H9 (cell line): ENCODE data around the gene TMED8. TPM values are rescaled to one million over a fixed set of nuclear protein-coding genes. Genes with fewer than 3 reads are reported as not detected.
A peak's percentile ranks its signal among the peaks of the same experiment; 100 is the strongest.

Source experiments
- DNase-seq: peaks from one replicate; pipeline ENCODE4 v3.0.0-alpha.2; 2017
- H2AFZ ChIP-seq: one replicate; pipeline ENCODE4 v1.6.1; 2013; ENCODE audit warnings: mild to moderate bottlenecking, low read length, control low read depth, moderate library complexity
- H2AK5ac ChIP-seq: 2 replicates; pipeline ENCODE4 v1.6.1; 2013; ENCODE audit warnings: low read length, control low read depth, mixed read lengths; ENCODE audit not compliant: insufficient read length
- H2BK120ac ChIP-seq: one replicate; pipeline ENCODE4 v1.6.1; 2013; ENCODE audit warnings: low read depth, mild to moderate bottlenecking, low read length, control low read depth, inconsistent platforms; ENCODE audit not compliant: poor library complexity, severe bottlenecking
- H2BK12ac ChIP-seq: 2 replicates; pipeline ENCODE4 v1.6.1; 2013; ENCODE audit warnings: low read length, control low read depth, mixed read lengths, low read depth; ENCODE audit not compliant: insufficient read length
- H2BK15ac ChIP-seq: 2 replicates; pipeline ENCODE4 v1.6.1; 2013; ENCODE audit warnings: low read depth, low read length, control low read depth
- H2BK20ac ChIP-seq: one replicate; pipeline ENCODE4 v1.6.1; 2013; ENCODE audit warnings: low read depth, mild to moderate bottlenecking, low read length, control low read depth, inconsistent platforms; ENCODE audit not compliant: poor library complexity, severe bottlenecking
- H2BK5ac ChIP-seq: 2 replicates; pipeline ENCODE4 v1.6.1; 2013; ENCODE audit warnings: low read length, control low read depth, mixed read lengths; ENCODE audit not compliant: insufficient read length
- H3K14ac ChIP-seq: 2 replicates; pipeline ENCODE4 v1.6.1; 2013; ENCODE audit warnings: low read length, control low read depth; ENCODE audit not compliant: insufficient read depth
- H3K18ac ChIP-seq: 2 replicates; pipeline ENCODE4 v1.6.1; 2013; ENCODE audit warnings: low read depth, mild to moderate bottlenecking, mixed read lengths, low read length, control low read depth; ENCODE audit not compliant: insufficient read length
- H3K23ac ChIP-seq: 2 replicates; pipeline ENCODE4 v1.6.1; 2013; ENCODE audit warnings: low read length, control low read depth, mixed read lengths, low read depth; ENCODE audit not compliant: insufficient read length
- H3K23me2 ChIP-seq: 2 replicates; pipeline ENCODE4 v1.6.1; 2013; ENCODE audit warnings: low read depth, mild to moderate bottlenecking, mixed read lengths, low read length, control low read depth; ENCODE audit not compliant: insufficient read length, poor library complexity, severe bottlenecking
- H3K27ac ChIP-seq: 2 replicates; pipeline ENCODE4 v1.5.1; 2013; ENCODE audit warnings: low read length, control low read depth, mixed read lengths, low read depth; ENCODE audit not compliant: insufficient read length
- H3K27me3 ChIP-seq: 2 replicates; pipeline ENCODE4 v1.6.1; 2013; ENCODE audit warnings: low read length, control low read depth, inconsistent platforms; ENCODE audit not compliant: insufficient read depth
- H3K4ac ChIP-seq: 2 replicates; pipeline ENCODE4 v1.6.1; 2013; ENCODE audit warnings: low read depth, mild to moderate bottlenecking, control low read depth, inconsistent platforms, low read length, moderate library complexity
- H3K4me1 ChIP-seq: 2 replicates; pipeline ENCODE4 v1.6.1; 2013; ENCODE audit warnings: low read length, control low read depth, inconsistent platforms; ENCODE audit not compliant: insufficient read depth
- H3K4me2 ChIP-seq: 2 replicates; pipeline ENCODE4 v1.6.1; 2013; ENCODE audit warnings: low read length, control low read depth, mixed read lengths; ENCODE audit not compliant: insufficient read length, insufficient read depth
- H3K56ac ChIP-seq: 2 replicates; pipeline ENCODE4 v1.6.1; 2013; ENCODE audit warnings: low read depth, mild to moderate bottlenecking, mixed read lengths, low read length, control low read depth; ENCODE audit not compliant: insufficient read length
- H3K79me1 ChIP-seq: 2 replicates; pipeline ENCODE4 v1.6.1; 2013; ENCODE audit warnings: low read depth, mild to moderate bottlenecking, moderate library complexity, low read length, control low read depth, inconsistent platforms; ENCODE audit not compliant: insufficient read depth, poor library complexity, severe bottlenecking
- H3K79me2 ChIP-seq: 2 replicates; pipeline ENCODE4 v1.6.1; 2013; ENCODE audit warnings: low read length, control low read depth, inconsistent platforms; ENCODE audit not compliant: insufficient read depth
- H3K9ac ChIP-seq: 2 replicates; pipeline ENCODE4 v1.6.1; 2013; ENCODE audit warnings: low read length, control low read depth, mixed read lengths; ENCODE audit not compliant: insufficient read length; ENCODE audit errors: extremely low read depth
- H3K9me3 ChIP-seq: one replicate; pipeline ENCODE4 v1.6.1; 2013; ENCODE audit warnings: low read depth, low read length, inconsistent platforms; ENCODE audit not compliant: control insufficient read depth
- H3T11ph ChIP-seq: one replicate; pipeline ENCODE4 v1.6.1; 2013; ENCODE audit warnings: mild to moderate bottlenecking, low read length, control low read depth, inconsistent platforms
- H4K20me1 ChIP-seq: one replicate; pipeline ENCODE4 v1.6.1; 2013; ENCODE audit not compliant: control insufficient read depth, insufficient read length, insufficient read depth
- H4K5ac ChIP-seq: 2 replicates; pipeline ENCODE4 v1.6.1; 2013; ENCODE audit warnings: low read depth, mild to moderate bottlenecking, mixed read lengths, low read length, control low read depth; ENCODE audit not compliant: insufficient read length
- H4K8ac ChIP-seq: replicated peaks from 2 replicates; pipeline ENCODE4 v1.6.1; 2013; ENCODE audit warnings: low read length, control low read depth, mixed read lengths, low read depth; ENCODE audit not compliant: insufficient read length
- H4K91ac ChIP-seq: 2 replicates; pipeline ENCODE4 v1.6.1; 2013; ENCODE audit warnings: low read depth, mild to moderate bottlenecking, moderate library complexity, mixed read lengths, low read length, control low read depth; ENCODE audit not compliant: insufficient read length
- H3K27ac Mint-ChIP-seq, 3 experiments: 2 replicates in 2 of 3; 3 replicates in 1 of 3; pipeline ENCODE4 v1.8.0; 2020 to 2021; ENCODE audit warnings: mixed read lengths in 3 of 3, mild to moderate bottlenecking in 1 of 3, moderate library complexity in 1 of 3
- H3K27me3 Mint-ChIP-seq: 2 replicates; pipeline ENCODE4 v1.8.0; 2021; ENCODE audit warnings: low read depth, mild to moderate bottlenecking, moderate library complexity, mixed read lengths
- H3K36me3 Mint-ChIP-seq, 3 experiments: 2 replicates in 2 of 3; 3 replicates in 1 of 3; pipeline ENCODE4 v1.8.0; 2020 to 2021; ENCODE audit warnings: low read depth in 3 of 3, mixed read lengths in 3 of 3; ENCODE audit not compliant: insufficient read depth in 1 of 3
- H3K4me1 Mint-ChIP-seq, 2 experiments: 2 replicates each; pipeline ENCODE4 v1.8.0; 2020; ENCODE audit warnings: mixed read lengths in 2 of 2
- H3K4me3 Mint-ChIP-seq, 2 experiments: 2 replicates in 1 of 2; 3 replicates in 1 of 2; pipeline ENCODE4 v1.8.0; 2020 to 2021; ENCODE audit warnings: mild to moderate bottlenecking in 2 of 2, mixed read lengths in 2 of 2, moderate library complexity in 1 of 2
- H3K9me3 Mint-ChIP-seq, 2 experiments: 2 replicates in 1 of 2; 3 replicates in 1 of 2; pipeline ENCODE4 v1.8.0; 2020; ENCODE audit warnings: mild to moderate bottlenecking in 2 of 2, mixed read lengths in 2 of 2, moderate library complexity in 1 of 2
- WGBS: extraction: QIAGEN DNeasy Blood & Tissue Kit; methylation state at CpG from one replicate; pipeline ENCODE4 v1.1.7; 2013; ENCODE audit warnings: missing lambda C conversion rate, low lambda C conversion rate, mixed read lengths; ENCODE audit not compliant: insufficient read length; ENCODE audit errors: extremely low coverage; 5-methylcytosine and 5-hydroxymethylcytosine counted together
- total RNA-seq: library from RNA; stranded (reverse); gene quantifications from 2 replicates; pipeline ENCODE4 v1.2.1, GENCODE V29; 2021
- TF ChIP-seq, protein P1 (sequence below): fragments of 200-600 bp; sonication (generic); conservative IDR thresholded peaks from 3 replicates; pipeline ENCODE4 v1.8.0; 2021; ENCODE audit warnings: antibody characterized with exemption, mild to moderate bottlenecking

The TMED8 gene
- total RNA-seq, 1 experiment from 2014 or later: 9.5 TPM

DNA sequence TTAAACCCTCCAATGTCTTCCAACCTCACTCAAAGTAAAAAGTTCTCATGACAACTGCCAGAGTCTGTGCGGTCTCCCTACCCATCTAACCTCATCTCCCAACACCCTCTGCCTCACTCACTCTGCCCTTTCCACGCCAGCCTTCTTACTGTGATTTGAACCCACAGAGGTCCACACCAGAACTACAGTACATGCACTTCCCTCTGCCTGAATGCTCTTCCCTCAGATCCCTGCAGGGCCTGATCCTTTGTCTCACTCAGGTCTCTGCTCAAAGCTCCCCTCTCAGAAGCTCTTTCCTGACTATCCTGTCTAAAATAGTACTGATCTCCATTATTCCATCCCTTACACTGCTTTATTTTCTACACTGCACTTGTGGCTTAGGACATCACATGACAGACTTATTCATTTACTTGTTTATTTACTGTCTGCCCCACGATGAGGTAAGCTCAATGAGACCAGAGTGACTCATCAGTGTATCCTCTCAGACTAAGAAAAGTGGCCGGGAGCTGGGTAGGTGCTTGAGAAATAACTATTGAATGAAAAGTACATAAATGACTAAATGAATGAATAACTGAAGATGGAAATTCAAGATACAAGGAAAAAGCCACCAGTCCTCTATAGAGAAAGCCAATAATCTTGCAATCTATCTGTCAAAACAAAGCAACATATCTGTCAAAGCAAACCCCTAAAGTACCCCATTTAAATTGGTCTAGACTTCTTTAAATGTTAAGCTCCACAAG, 73.3 kb downstream of the TMED8 start:
- H2AFZ ChIP-seq: no peak overlapping the region
- peaks cover 11 to 12% of the 10 kb centered on the region in 2 experiments for H3K4me1 Mint-ChIP-seq

More for the DNA sequence above, 73.3 kb downstream of the TMED8 start:
- Histone ChIP-seq H4K20me1 (no peaks in the 10 kb centered on the region), H3K23ac (no peak overlapping the region), H3K27ac (no peak overlapping the region), H3K79me1 (no peaks in the 10 kb centered on the region), H2BK20ac (no peak overlapping the region), H2BK12ac (no peak overlapping the region), H4K91ac (no peak overlapping the region), H2BK5ac (no peak overlapping the region), H2BK15ac (no peak overlapping the region), H3K4ac (no peak overlapping the region), H3K23me2 (no peaks in the 10 kb centered on the region), H3K27me3 (no peaks in the 10 kb centered on the region), H4K5ac (no peak overlapping the region), H3K4me1 (no peaks in the 10 kb centered on the region), H2AK5ac (no peak overlapping the region), H3K9me3 (no peaks in the 10 kb centered on the region), H3T11ph (no peak overlapping the region), H3K9ac (no peak overlapping the region), H3K79me2 (no peaks in the 10 kb centered on the region), H3K4me2 (no peak overlapping the region), H3K14ac (no peak overlapping the region), H3K56ac (no peak overlapping the region), H2BK120ac (no peak overlapping the region), H4K8ac (no peak overlapping the region), H3K18ac (no peak overlapping the region)
- no peak overlapping the region for H3K4me3 Mint-ChIP-seq
- DNase-seq: no peak
- TF ChIP-seq, protein P1, sequence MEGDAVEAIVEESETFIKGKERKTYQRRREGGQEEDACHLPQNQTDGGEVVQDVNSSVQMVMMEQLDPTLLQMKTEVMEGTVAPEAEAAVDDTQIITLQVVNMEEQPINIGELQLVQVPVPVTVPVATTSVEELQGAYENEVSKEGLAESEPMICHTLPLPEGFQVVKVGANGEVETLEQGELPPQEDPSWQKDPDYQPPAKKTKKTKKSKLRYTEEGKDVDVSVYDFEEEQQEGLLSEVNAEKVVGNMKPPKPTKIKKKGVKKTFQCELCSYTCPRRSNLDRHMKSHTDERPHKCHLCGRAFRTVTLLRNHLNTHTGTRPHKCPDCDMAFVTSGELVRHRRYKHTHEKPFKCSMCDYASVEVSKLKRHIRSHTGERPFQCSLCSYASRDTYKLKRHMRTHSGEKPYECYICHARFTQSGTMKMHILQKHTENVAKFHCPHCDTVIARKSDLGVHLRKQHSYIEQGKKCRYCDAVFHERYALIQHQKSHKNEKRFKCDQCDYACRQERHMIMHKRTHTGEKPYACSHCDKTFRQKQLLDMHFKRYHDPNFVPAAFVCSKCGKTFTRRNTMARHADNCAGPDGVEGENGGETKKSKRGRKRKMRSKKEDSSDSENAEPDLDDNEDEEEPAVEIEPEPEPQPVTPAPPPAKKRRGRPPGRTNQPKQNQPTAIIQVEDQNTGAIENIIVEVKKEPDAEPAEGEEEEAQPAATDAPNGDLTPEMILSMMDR: no peak
- no peaks in the 10 kb centered on the region for H3K9me3 Mint-ChIP-seq
- no CpG with 5 or more reads among the region's 4 CpGs for WGBS
- peaks cover 3 to 17% (median 12%) of the 10 kb centered on the region in 3 experiments; a peak in 5 of 7 replicates for H3K36me3 Mint-ChIP-seq
- H3K27ac Mint-ChIP-seq: peak overlapping the region in 2 of 3 experiments; percentile 4 to 58; a peak in 3 of 7 replicates
- no peaks in the 10 kb centered on the region for H3K27me3 Mint-ChIP-seq
